Measurements from ENCODE around the gene FKBP9. TPM values are rescaled to one million over a fixed set of nuclear protein-coding genes. Genes with fewer than 3 reads are reported as not detected.
A peak's percentile ranks its signal among the peaks of the same experiment; 100 is the strongest.
"Not testable (repeated sequence)": the region's sequence is repeated elsewhere in the genome, so short reads cannot be mapped to it uniquely, and the experiment has no call there.

FKBP9 gene, protein sequence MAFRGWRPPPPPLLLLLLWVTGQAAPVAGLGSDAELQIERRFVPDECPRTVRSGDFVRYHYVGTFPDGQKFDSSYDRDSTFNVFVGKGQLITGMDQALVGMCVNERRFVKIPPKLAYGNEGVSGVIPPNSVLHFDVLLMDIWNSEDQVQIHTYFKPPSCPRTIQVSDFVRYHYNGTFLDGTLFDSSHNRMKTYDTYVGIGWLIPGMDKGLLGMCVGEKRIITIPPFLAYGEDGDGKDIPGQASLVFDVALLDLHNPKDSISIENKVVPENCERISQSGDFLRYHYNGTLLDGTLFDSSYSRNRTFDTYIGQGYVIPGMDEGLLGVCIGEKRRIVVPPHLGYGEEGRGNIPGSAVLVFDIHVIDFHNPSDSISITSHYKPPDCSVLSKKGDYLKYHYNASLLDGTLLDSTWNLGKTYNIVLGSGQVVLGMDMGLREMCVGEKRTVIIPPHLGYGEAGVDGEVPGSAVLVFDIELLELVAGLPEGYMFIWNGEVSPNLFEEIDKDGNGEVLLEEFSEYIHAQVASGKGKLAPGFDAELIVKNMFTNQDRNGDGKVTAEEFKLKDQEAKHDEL
- 230 and 277 TPM in 2 replicates for total RNA-seq (2014; rRNA removed; shearing (Covaris generic))

- peak; percentile 79 for DNase-seq (ENCODE audit: low spot score)
Measured at GRCh38 chr7:32957326-32958045, at the start of gene FKBP9. TSS of gene FKBP9 (plus strand) at chr7:32957440. CDS start at chr7:32957574, 134 bp downstream.

DNA sequence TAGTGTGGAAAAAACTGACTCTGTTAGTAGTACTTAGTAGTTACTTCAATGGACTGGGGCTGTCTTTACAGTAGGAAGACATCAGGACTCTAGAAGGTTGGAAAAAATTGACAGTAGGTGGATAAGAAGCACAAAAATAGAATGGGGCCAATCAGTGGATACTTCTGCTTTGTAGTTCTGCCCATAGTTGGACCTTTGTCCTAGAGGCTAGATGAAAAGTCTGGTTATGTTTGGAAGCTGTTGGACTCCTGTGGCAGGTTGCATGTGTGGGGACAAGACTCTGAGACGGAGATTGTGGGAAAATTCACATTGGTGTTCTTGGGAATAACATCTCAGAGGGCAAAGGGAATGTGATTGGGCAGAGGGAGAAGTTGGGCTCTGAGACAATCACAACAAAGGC lies 47.0 kb upstream of the FKBP9 start:
- no peak for DNase-seq (ENCODE audit: low spot score)

DNA sequence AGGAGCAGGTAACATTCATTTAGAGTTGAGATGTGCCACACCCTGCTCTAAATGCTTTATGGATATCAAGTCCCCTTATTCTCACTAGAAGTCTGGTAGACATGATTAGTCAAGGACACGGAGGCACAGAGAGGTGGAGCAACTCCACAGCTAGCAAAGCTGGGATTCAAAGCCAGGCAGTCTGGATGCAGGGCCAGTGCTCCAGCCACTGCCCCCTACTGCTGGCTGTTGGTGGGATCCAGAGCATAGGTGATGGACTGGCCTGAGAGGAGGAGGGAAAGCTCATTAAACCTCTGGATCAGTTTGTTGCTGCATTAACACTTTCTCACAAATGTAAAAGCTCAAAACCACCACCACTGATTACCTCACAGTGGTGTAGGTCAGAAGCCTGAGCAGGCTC lies 43.1 kb upstream of the FKBP9 start:
- no peak for DNase-seq (ENCODE audit: low spot score)

GRCh38 chr7:32915041-32915536 lies 42.2 kb upstream of the FKBP9 start:
- no peak for DNase-seq (ENCODE audit: low spot score)

DNA sequence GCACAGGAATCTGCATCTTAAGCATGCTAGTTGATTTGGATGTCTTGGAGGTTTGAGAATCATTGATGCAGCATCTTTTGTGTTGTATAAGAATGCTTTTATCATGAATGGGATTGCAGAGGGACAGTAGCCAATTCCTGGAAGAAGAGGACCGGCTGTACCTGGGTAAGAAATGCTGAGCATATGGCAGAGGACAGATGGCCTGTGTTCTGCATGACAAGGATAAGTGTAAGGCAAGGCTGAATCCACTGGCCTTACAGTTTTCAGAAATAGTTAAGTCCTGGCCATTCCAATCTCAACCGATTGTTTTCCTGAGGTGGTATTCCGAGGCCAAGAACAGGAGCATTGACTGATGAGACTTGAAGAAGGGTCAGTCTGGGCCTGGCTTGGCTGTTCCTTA lies 41.2 kb upstream of the FKBP9 start:
- DNase-seq (ENCODE audit: low spot score), result no peak

DNA sequence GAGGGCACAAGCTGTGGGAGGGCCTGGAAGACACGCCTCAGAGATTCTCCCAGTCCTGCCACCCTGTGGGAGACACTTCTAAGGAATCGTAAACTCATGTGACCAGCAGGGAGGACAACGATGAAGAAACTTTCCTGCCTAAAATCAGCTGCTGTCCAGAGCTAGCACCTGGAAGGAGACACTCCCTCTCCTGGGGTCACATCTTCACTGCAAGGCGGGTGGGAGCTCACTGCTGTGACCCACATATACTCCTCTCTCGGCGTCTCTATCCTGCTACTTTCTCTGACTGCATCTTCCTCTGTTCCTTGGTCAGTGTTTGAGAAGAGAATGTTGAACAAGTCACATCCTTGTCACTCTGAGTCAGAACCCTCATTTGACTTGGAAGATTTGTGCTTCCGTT lies 40.2 kb upstream of the FKBP9 start:
- DNase-seq (ENCODE audit: low spot score), result not testable (repeated sequence)

- DNase-seq (ENCODE audit: low spot score), result no peak
Measured at GRCh38 chr7:32921896-32922295, 35.3 kb upstream of the FKBP9 start.

DNA sequence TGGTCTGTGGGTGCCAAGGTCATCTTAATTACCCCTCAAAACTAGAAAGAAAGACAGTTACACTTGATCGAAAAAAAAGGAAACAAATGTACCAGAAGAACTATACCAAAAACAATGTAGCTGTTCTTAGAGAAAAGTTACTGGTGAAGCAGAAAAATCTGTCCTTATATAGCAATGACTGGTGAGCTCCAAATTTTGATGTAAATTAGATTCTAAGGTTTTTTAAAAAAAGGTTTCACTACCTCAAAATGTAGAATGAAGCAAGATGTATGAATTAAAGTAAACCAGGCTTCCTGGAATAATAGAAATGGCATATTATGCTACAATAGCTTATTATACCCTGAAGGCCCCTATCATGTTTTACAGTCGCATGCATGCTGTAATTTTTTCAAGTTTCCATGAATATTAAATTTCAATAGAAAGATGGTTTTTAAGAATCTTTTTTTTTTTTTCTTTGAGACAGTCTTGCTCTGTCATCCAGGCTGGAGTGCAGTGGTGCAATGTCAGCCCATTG lies 28.4 kb upstream of the FKBP9 start:
- DNase-seq (ENCODE audit: low spot score), result no peak

GRCh38 chr7:32929430-32930143 lies 27.7 kb upstream of the FKBP9 start:
- DNase-seq (ENCODE audit: low spot score), result no peak

DNA sequence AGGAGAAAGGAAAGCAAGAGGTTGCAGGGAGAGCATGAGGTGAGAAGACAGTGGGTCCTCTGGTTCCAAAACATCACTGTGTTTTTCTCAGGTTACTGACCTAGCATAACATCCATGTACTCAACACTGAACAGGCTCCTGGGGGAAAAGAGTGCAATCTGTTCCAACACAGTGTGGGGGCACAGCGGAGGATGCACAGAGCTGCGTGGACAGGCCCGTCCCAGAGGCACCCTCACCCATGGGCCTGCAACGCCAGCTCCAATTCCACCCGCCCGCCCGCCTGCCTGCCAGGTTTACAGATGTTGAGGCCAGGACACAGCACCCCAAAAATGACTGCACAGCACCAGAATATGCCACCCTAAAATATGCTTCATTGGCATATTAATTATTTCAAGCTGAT lies 26.9 kb upstream of the FKBP9 start:
- no peak for DNase-seq (ENCODE audit: low spot score)

- DNase-seq (ENCODE audit: low spot score), result no peak
Measured at GRCh38 chr7:32935558-32935957, 21.7 kb upstream of the FKBP9 start.

GRCh38 chr7:32936689-32937088 lies 20.6 kb upstream of the FKBP9 start:
- DNase-seq (ENCODE audit: low spot score), result no peak

DNA sequence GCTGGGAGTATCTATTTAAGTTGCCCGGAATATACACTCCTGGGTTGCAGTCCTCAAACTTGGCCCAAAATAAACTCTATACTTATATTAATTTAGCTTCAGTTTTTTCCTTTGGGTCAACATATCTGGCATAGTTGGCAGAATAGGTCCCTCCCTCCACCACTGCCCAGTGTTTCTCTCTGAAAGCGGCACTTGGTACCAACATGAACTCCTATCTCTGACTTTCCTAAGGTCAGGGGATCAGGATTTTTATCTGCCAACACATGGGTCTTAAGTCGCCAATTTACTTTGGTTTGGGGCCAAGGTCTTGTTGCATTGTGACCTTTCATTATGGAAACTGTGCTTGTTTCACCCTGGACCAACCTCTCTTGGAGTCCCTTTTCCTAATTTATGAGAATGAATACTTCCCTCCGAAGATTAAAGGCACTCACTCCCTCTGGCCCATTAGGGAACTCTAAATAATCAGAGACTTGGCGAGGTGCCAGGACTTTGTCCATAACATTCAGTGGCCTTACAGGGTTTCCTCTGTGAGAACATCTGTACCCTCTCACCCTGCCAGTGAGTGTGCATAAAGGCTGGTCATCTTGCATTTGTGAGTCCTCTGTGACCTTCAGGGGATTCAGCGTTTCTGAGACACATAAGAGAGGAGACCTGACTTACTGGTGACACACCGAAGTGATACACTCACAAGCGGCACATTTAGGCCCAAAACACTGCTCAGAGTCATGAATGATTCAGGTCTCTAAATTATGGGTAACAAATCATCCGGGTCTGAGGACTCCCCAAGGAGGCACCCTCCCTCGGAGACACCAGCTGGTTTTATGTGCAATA lies 19.7 kb upstream of the FKBP9 start:
- DNase-seq (ENCODE audit: low spot score), result no peak

- no peak for DNase-seq (ENCODE audit: low spot score)
Measured at GRCh38 chr7:32941181-32941580, 16.1 kb upstream of the FKBP9 start.

GRCh38 chr7:32941681-32942414 lies 15.4 kb upstream of the FKBP9 start:
- DNase-seq (ENCODE audit: low spot score), result peak; percentile 21

- DNase-seq (ENCODE audit: low spot score), result peak; percentile 54
Measured at GRCh38 chr7:32942415-32943251, 14.6 kb upstream of the FKBP9 start.

- no peak for DNase-seq (ENCODE audit: low spot score)
Measured at GRCh38 chr7:32943252-32944030, 13.8 kb upstream of the FKBP9 start.

- no peak for DNase-seq (ENCODE audit: low spot score)
Measured at GRCh38 chr7:32947420-32947983, 9.7 kb upstream of the FKBP9 start.

Data from A172 (cell line).